ENCODE measurements around the gene KDM4C.

DNA sequence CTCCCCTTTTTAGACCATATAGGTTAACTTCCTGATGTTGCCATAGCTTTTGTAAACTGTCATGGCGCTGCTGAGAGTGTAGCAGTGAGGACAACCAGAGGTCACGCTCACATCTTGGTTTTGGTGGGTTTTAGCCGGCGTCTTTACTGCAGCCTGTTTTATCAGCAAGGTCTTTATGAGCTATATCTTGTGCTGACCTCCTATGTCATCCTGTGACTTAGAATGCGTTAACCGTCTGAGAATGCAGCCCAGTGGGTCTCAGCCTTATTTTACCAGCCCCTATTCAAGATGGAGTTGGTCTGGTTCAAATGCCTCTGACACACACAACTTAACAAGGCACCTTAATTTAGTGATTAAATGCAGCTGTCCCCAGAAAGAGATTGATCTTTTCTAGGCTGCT, 23.9 kb upstream of the KDM4C start:
- TF ChIP-seq, protein P1, sequence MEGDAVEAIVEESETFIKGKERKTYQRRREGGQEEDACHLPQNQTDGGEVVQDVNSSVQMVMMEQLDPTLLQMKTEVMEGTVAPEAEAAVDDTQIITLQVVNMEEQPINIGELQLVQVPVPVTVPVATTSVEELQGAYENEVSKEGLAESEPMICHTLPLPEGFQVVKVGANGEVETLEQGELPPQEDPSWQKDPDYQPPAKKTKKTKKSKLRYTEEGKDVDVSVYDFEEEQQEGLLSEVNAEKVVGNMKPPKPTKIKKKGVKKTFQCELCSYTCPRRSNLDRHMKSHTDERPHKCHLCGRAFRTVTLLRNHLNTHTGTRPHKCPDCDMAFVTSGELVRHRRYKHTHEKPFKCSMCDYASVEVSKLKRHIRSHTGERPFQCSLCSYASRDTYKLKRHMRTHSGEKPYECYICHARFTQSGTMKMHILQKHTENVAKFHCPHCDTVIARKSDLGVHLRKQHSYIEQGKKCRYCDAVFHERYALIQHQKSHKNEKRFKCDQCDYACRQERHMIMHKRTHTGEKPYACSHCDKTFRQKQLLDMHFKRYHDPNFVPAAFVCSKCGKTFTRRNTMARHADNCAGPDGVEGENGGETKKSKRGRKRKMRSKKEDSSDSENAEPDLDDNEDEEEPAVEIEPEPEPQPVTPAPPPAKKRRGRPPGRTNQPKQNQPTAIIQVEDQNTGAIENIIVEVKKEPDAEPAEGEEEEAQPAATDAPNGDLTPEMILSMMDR (conservative IDR thresholded peaks at IDR 0.05; ENCODE audit: low read length): no peak
- no peak for TF ChIP-seq EZH2phosphoT487 (IDR thresholded peaks at IDR 0.05; ENCODE audit: borderline replicate concordance, low read depth, low read length)
